Vagina (tissue), 2 donors: ENCODE measurements around the gene TBC1D4. TPM values are rescaled to one million over a fixed set of nuclear protein-coding genes. Genes with fewer than 3 reads are reported as not detected.

ENCODE experiments used
- DNase-seq, 2 donors: peaks; one replicate each; pipeline ENCODE4 v3.0.0-alpha.2; 2017; ENCODE audit errors: extremely low spot score in 2 of 2
- H3K27ac ChIP-seq: fragments of 200-600 bp; sonication (generic); one replicate; pipeline ENCODE4 v1.5.1; 2019
- H3K27me3 ChIP-seq: fragments of 200-600 bp; sonication (generic); one replicate; pipeline ENCODE4 v1.5.1; 2019
- H3K36me3 ChIP-seq, 2 donors: fragments of 200-600 bp; sonication (generic); one replicate each; pipeline ENCODE4 v1.5.1; 2017 to 2019
- H3K4me1 ChIP-seq: fragments of 200-600 bp; sonication (generic); one replicate; pipeline ENCODE4 v1.5.1; 2019
- H3K4me3 ChIP-seq, 2 donors: fragments of 200-600 bp; sonication (generic); 1 replicate in 1 of 2; 2 replicates in 1 of 2; pipeline ENCODE4 v1.5.1; 2016 to 2019
- H3K9me3 ChIP-seq: fragments of 200-600 bp; sonication (generic); one replicate; pipeline ENCODE4 v1.5.1; 2019
- CTCF ChIP-seq, 3 experiments: fragments of 450-650 bp in 2 of 3; fragments of 200-600 bp in 1 of 3; sonication (generic) in 1 of 3; IDR thresholded peaks; one replicate each; pipeline ENCODE4 v1.5.1; 2017 to 2019; ENCODE audit warnings: antibody characterized with exemption in 3 of 3, mild to moderate bottlenecking in 2 of 3, moderate library complexity in 2 of 3
- POLR2A ChIP-seq, 2 donors: fragments of 450-650 bp; IDR thresholded peaks; one replicate each; pipeline ENCODE4 v1.6.1; 2017; ENCODE audit warnings: antibody characterized with exemption in 2 of 2, mild to moderate bottlenecking in 2 of 2, moderate library complexity in 2 of 2
- POLR2AphosphoS5 ChIP-seq, 2 donors: sonication (generic); formaldehyde crosslinking; IDR thresholded peaks; one replicate each; pipeline ENCODE4 v1.9.0; 2017; ENCODE audit warnings: antibody characterized with exemption in 2 of 2, mild to moderate bottlenecking in 2 of 2, low read depth in 1 of 2; ENCODE audit not compliant: insufficient read depth in 1 of 2
- intact Hi-C: fragments of 100-400 bp; cut with DNase I; formaldehyde crosslinking; loops from one replicate; pipeline ENCODE4 v1.15.1; 2023
- total RNA-seq: library from RNA; depleted of rRNA; stranded (reverse); fragments of >200 nt; gene quantifications from one replicate; pipeline ENCODE4 v1.2.3, GENCODE V29; 2016

TBC1D4 gene
- total RNA-seq, 1 donor from 2014 or later: 25.0 TPM

GRCh38 chr13:75363371-75363770, 118.6 kb downstream of the TBC1D4 start:
- no peak overlapping the region for H3K27ac ChIP-seq
- TF ChIP-seq CTCF (IDR thresholded peaks at IDR 0.05) (no peak), POLR2A (IDR thresholded peaks at IDR 0.05) (no peak), POLR2AphosphoS5 (IDR thresholded peaks at IDR 0.05; ENCODE audit: insufficient read depth in 1 of 2, low read depth in 1 of 2) (no peak)
- DNase-seq: no peak
- no peak overlapping the region for H3K4me3 ChIP-seq
- H3K27me3 ChIP-seq: no peaks in the 10 kb centered on the region
- peaks cover 5% of the 10 kb centered on the region for H3K4me1 ChIP-seq
- no peaks in the 10 kb centered on the region for H3K9me3 ChIP-seq
- intact Hi-C loops: no loop called here
- no peaks in the 10 kb centered on the region for H3K36me3 ChIP-seq

GRCh38 chr13:75362026-75362425, 119.9 kb downstream of the TBC1D4 start:
- DNase-seq: no peak
- intact Hi-C loops: no loop called here

GRCh38 chr13:75360170-75360569, 121.8 kb downstream of the TBC1D4 start:
- no peak for DNase-seq
- intact Hi-C loops: no loop called here
- Histone ChIP-seq H3K36me3 (no peaks in the 10 kb centered on the region), H3K4me3 (no peak overlapping the region), H3K27ac (no peak overlapping the region), H3K27me3 (no peaks in the 10 kb centered on the region), H3K9me3 (no peaks in the 10 kb centered on the region), H3K4me1 (no peaks in the 10 kb centered on the region)
- TF ChIP-seq CTCF (IDR thresholded peaks at IDR 0.05) (no peak), POLR2A (IDR thresholded peaks at IDR 0.05) (no peak), POLR2AphosphoS5 (IDR thresholded peaks at IDR 0.05; ENCODE audit: insufficient read depth in 1 of 2, low read depth in 1 of 2) (no peak)

More at GRCh38 chr13:75362026-75362425, 119.9 kb downstream of the TBC1D4 start:
- no peak overlapping the region for H3K4me3 ChIP-seq
- H3K27ac ChIP-seq: no peak overlapping the region
- H3K4me1 ChIP-seq: no peaks in the 10 kb centered on the region
- no peak for TF ChIP-seq CTCF (IDR thresholded peaks at IDR 0.05)
- TF ChIP-seq POLR2AphosphoS5 (IDR thresholded peaks at IDR 0.05; ENCODE audit: insufficient read depth in 1 of 2, low read depth in 1 of 2): no peak
- TF ChIP-seq POLR2A (IDR thresholded peaks at IDR 0.05): no peak
- no peaks in the 10 kb centered on the region for H3K27me3 ChIP-seq
- H3K36me3 ChIP-seq: no peaks in the 10 kb centered on the region
- H3K9me3 ChIP-seq: no peaks in the 10 kb centered on the region

- H3K4me3 ChIP-seq: no peak overlapping the region
- no peaks in the 10 kb centered on the region for H3K36me3 ChIP-seq
- no peak for DNase-seq
- intact Hi-C loops: no loop called here
- TF ChIP-seq POLR2A (IDR thresholded peaks at IDR 0.05) (no peak), POLR2AphosphoS5 (IDR thresholded peaks at IDR 0.05; ENCODE audit: insufficient read depth in 1 of 2, low read depth in 1 of 2) (no peak), CTCF (IDR thresholded peaks at IDR 0.05) (no peak)
- H3K27me3 ChIP-seq: no peaks in the 10 kb centered on the region
- H3K9me3 ChIP-seq: no peaks in the 10 kb centered on the region
- no peak overlapping the region for H3K27ac ChIP-seq
- no peaks in the 10 kb centered on the region for H3K4me1 ChIP-seq
Measured at GRCh38 chr13:75359266-75359665, 122.7 kb downstream of the TBC1D4 start.

- no peak for TF ChIP-seq POLR2A (IDR thresholded peaks at IDR 0.05)
- TF ChIP-seq CTCF (IDR thresholded peaks at IDR 0.05): no peak
- TF ChIP-seq POLR2AphosphoS5 (IDR thresholded peaks at IDR 0.05; ENCODE audit: insufficient read depth in 1 of 2, low read depth in 1 of 2): no peak
- no peak overlapping the region for H3K27ac ChIP-seq
Measured at GRCh38 chr13:75357576-75358289, 124.2 kb downstream of the TBC1D4 start.

More at GRCh38 chr13:75357576-75358289, 124.2 kb downstream of the TBC1D4 start:
- H3K4me3 ChIP-seq: no peak overlapping the region
- intact Hi-C loops: no loop called here
- no peaks in the 10 kb centered on the region for H3K9me3 ChIP-seq
- H3K36me3 ChIP-seq: peaks cover 0 to 5% of the 10 kb centered on the region in 2 donors
- H3K27me3 ChIP-seq: no peaks in the 10 kb centered on the region
- no peak for DNase-seq
- no peaks in the 10 kb centered on the region for H3K4me1 ChIP-seq
